NB4 (cell line): ENCODE data around the gene ATP1B4.
"Not testable (repeated sequence)": the region's sequence is repeated elsewhere in the genome, so short reads cannot be mapped to it uniquely, and the experiment has no call there.

Source experiments
- DNase-seq: peaks from one replicate; pipeline ENCODE4 v3.0.0; 2010; ENCODE audit warnings: low read depth
- H3K4me3 ChIP-seq: one replicate; pipeline ENCODE4 v1.5.1; 2011; ENCODE audit warnings: mild to moderate bottlenecking, low read depth, low read length, moderate library complexity
- CTCF ChIP-seq: IDR thresholded peaks from one replicate; pipeline ENCODE4 v1.5.1; 2012; ENCODE audit warnings: low read depth, low read length
- MAX ChIP-seq: IDR thresholded peaks from 2 replicates; pipeline ENCODE4 v1.6.1; 2011; ENCODE audit warnings: low read depth, low read length
- MYC ChIP-seq: IDR thresholded peaks from 2 replicates; pipeline ENCODE4 v1.6.1; 2011; ENCODE audit warnings: low read depth, low read length
- POLR2A ChIP-seq: IDR thresholded peaks from 2 replicates; pipeline ENCODE4 v1.6.1; 2011; ENCODE audit warnings: mild to moderate bottlenecking; ENCODE audit not compliant: insufficient read length; ENCODE audit errors: extremely low read depth

The ATP1B4 gene

GRCh38 chrX:120331116-120331515, 30.8 kb upstream of the ATP1B4 start:
- no peak for DNase-seq
- no peak overlapping the region for H3K4me3 ChIP-seq
- TF ChIP-seq MAX: no peak
- TF ChIP-seq CTCF: no peak
- TF ChIP-seq MYC: no peak
- no peak for TF ChIP-seq POLR2A

- TF ChIP-seq POLR2A: no peak
- no peak for TF ChIP-seq MAX
- TF ChIP-seq CTCF: no peak
- TF ChIP-seq MYC: no peak
- no peak for DNase-seq
- H3K4me3 ChIP-seq: no peak overlapping the region
These were observed 29.5 kb upstream of the ATP1B4 start for GRCh38 chrX:120332394-120332793.

GRCh38 chrX:120334151-120334550, 27.7 kb upstream of the ATP1B4 start:
- DNase-seq: peak; percentile 20
- H3K4me3 ChIP-seq: no peak overlapping the region
- TF ChIP-seq POLR2A (no peak), MYC (no peak), CTCF (no peak), MAX (no peak)

- peak; percentile 26 for DNase-seq
- TF ChIP-seq MYC (no peak), POLR2A (no peak), MAX (no peak), CTCF (no peak)
- no peak overlapping the region for H3K4me3 ChIP-seq
These were observed 27.3 kb upstream of the ATP1B4 start for GRCh38 chrX:120334603-120335002.

- H3K4me3 ChIP-seq: no peak overlapping the region
- TF ChIP-seq MAX (no peak), POLR2A (no peak), MYC (no peak), CTCF (no peak)
- no peak for DNase-seq
These were observed 26.6 kb upstream of the ATP1B4 start for GRCh38 chrX:120335289-120335688.

- no peak for DNase-seq
- TF ChIP-seq POLR2A (no peak), CTCF (no peak), MAX (no peak), MYC (no peak)
- H3K4me3 ChIP-seq: no peak overlapping the region
These were observed 25.0 kb upstream of the ATP1B4 start for GRCh38 chrX:120336899-120337298.

- DNase-seq, H3K4me3 ChIP-seq: not testable (repeated sequence)
These were observed 17.3 kb upstream of the ATP1B4 start for GRCh38 chrX:120344566-120344965.
